ENCODE results near the gene CDK12. TPM values are rescaled to one million over a fixed set of nuclear protein-coding genes. Genes with fewer than 3 reads are reported as not detected.

CDK12 gene
- total RNA-seq, 1 donor from 2014 or later, result 43.0 TPM

GRCh38 chr17:39507511-39507910, 46.2 kb downstream of the CDK12 start:
- Mint-ChIP-seq H3K9me3 (ENCODE audit: low read depth) (no peaks in the 10 kb centered on the region), H3K4me1 (ENCODE audit: low read depth) (no peaks in the 10 kb centered on the region), H3K4me3 (ENCODE audit: unreplicated experiment) (no peak overlapping the region), H3K36me3 (ENCODE audit: low read depth) (peaks cover 46% of the 10 kb centered on the region), H3K27ac (ENCODE audit: unreplicated experiment) (no peak overlapping the region), H3K27me3 (ENCODE audit: low read depth) (no peaks in the 10 kb centered on the region)
- DNase-seq (ENCODE audit: low spot score), result no peak
- TF ChIP-seq CTCF (IDR thresholded peaks at IDR 0.05), result no peak

- peaks cover 41% of the 10 kb centered on the region for H3K36me3 Mint-ChIP-seq (ENCODE audit: low read depth)
- H3K4me1 Mint-ChIP-seq (ENCODE audit: low read depth), result no peaks in the 10 kb centered on the region
- no peaks in the 10 kb centered on the region for H3K9me3 Mint-ChIP-seq (ENCODE audit: low read depth)
- no peaks in the 10 kb centered on the region for H3K27me3 Mint-ChIP-seq (ENCODE audit: low read depth)
- DNase-seq (ENCODE audit: low spot score), result no peak
- H3K4me3 Mint-ChIP-seq (ENCODE audit: unreplicated experiment), result no peak overlapping the region
- no peak for TF ChIP-seq CTCF (IDR thresholded peaks at IDR 0.05)
- no peak overlapping the region for H3K27ac Mint-ChIP-seq (ENCODE audit: unreplicated experiment)
Observed at GRCh38 chr17:39508987-39509386, 47.7 kb downstream of the CDK12 start.

- H3K27ac Mint-ChIP-seq (ENCODE audit: unreplicated experiment), result no peak overlapping the region
- H3K9me3 Mint-ChIP-seq (ENCODE audit: low read depth), result no peaks in the 10 kb centered on the region
- DNase-seq (ENCODE audit: low spot score), result no peak
- H3K4me3 Mint-ChIP-seq (ENCODE audit: unreplicated experiment), result no peak overlapping the region
- peaks cover 39% of the 10 kb centered on the region for H3K36me3 Mint-ChIP-seq (ENCODE audit: low read depth)
- no peaks in the 10 kb centered on the region for H3K4me1 Mint-ChIP-seq (ENCODE audit: low read depth)
- H3K27me3 Mint-ChIP-seq (ENCODE audit: low read depth), result no peaks in the 10 kb centered on the region
- no peak for TF ChIP-seq CTCF (IDR thresholded peaks at IDR 0.05)
Observed at GRCh38 chr17:39513309-39513708, 52.0 kb downstream of the CDK12 start.

- Mint-ChIP-seq H3K4me3 (ENCODE audit: unreplicated experiment) (no peak overlapping the region), H3K27ac (ENCODE audit: unreplicated experiment) (no peak overlapping the region), H3K27me3 (ENCODE audit: low read depth) (no peaks in the 10 kb centered on the region), H3K4me1 (ENCODE audit: low read depth) (no peaks in the 10 kb centered on the region), H3K9me3 (ENCODE audit: low read depth) (no peaks in the 10 kb centered on the region), H3K36me3 (ENCODE audit: low read depth) (peaks cover 41% of the 10 kb centered on the region)
- no peak for DNase-seq (ENCODE audit: low spot score)
- TF ChIP-seq CTCF (IDR thresholded peaks at IDR 0.05), result no peak
Observed at GRCh38 chr17:39513915-39514314, 52.6 kb downstream of the CDK12 start.

GRCh38 chr17:39517224-39517623, 55.9 kb downstream of the CDK12 start:
- no peak overlapping the region for H3K4me3 Mint-ChIP-seq (ENCODE audit: unreplicated experiment)
- H3K4me1 Mint-ChIP-seq (ENCODE audit: low read depth), result no peaks in the 10 kb centered on the region
- DNase-seq (ENCODE audit: low spot score), result no peak
- H3K9me3 Mint-ChIP-seq (ENCODE audit: low read depth), result no peaks in the 10 kb centered on the region
- no peak overlapping the region for H3K27ac Mint-ChIP-seq (ENCODE audit: unreplicated experiment)
- peaks cover 27% of the 10 kb centered on the region for H3K36me3 Mint-ChIP-seq (ENCODE audit: low read depth)
- no peaks in the 10 kb centered on the region for H3K27me3 Mint-ChIP-seq (ENCODE audit: low read depth)
- no peak for TF ChIP-seq CTCF (IDR thresholded peaks at IDR 0.05)
